Upper lobe of right lung (tissue), 1 donor: ENCODE data around the gene SMAD3. TPM values are rescaled to one million over a fixed set of nuclear protein-coding genes. Genes with fewer than 3 reads are reported as not detected.
A peak's percentile ranks its signal among the peaks of the same experiment; 100 is the strongest.

Experiments
- ATAC-seq: fragments of 200-7000 bp; cut with Tn5 transposase; one replicate; pipeline ENCODE4 v1.9.1; 2020; ENCODE audit warnings: mild to moderate bottlenecking, moderate library complexity
- DNase-seq: peaks from one replicate; pipeline ENCODE4 v3.0.0-alpha.2; 2020
- H3K27ac ChIP-seq: fragments of 200-600 bp; one replicate; pipeline ENCODE4 v1.8.0; 2022
- H3K27me3 ChIP-seq: fragments of 200-600 bp; one replicate; pipeline ENCODE4 v1.8.0; 2022; ENCODE audit warnings: mild to moderate bottlenecking
- H3K36me3 ChIP-seq: fragments of 200-600 bp; one replicate; pipeline ENCODE4 v1.8.0; 2022
- H3K4me1 ChIP-seq: fragments of 200-600 bp; one replicate; pipeline ENCODE4 v1.8.0; 2022
- H3K4me3 ChIP-seq: fragments of 200-600 bp; one replicate; pipeline ENCODE4 v1.8.0; 2022; ENCODE audit warnings: mild to moderate bottlenecking
- H3K9me3 ChIP-seq: fragments of 200-600 bp; one replicate; pipeline ENCODE4 v1.8.0; 2022
- CTCF ChIP-seq: fragments of 200-600 bp; IDR thresholded peaks from one replicate; pipeline ENCODE4 v1.8.0; 2022; ENCODE audit warnings: antibody characterized with exemption
- intact Hi-C: fragments of 100-400 bp; cut with DNase I; formaldehyde crosslinking; loops from one replicate; pipeline ENCODE4 v1.11.0; 2022
- total RNA-seq: library from RNA; stranded (reverse); fragmentation: NEBNext Ultra II Directional; extraction: Animal tissue kit (Norgen Biotek cat#: 25700); gene quantifications from one replicate; pipeline ENCODE4 v1.2.1, GENCODE V29; 2021
- donor health status: DM: no; HTN: yes; CAD: no; lungs with severe emphysema.

The SMAD3 gene
- total RNA-seq, 1 donor from 2014 or later: 31.6 TPM

- peak; percentile 20 for TF ChIP-seq CTCF
- Histone ChIP-seq H3K4me1 (peaks cover 76% of the 10 kb centered on the region), H3K36me3 (no peaks in the 10 kb centered on the region), H3K9me3 (no peaks in the 10 kb centered on the region), H3K4me3 (no peak overlapping the region), H3K27me3 (no peaks in the 10 kb centered on the region), H3K27ac (peak overlapping the region; percentile 24)
- intact Hi-C loops: no loop called here
- ATAC-seq: peak; percentile 63
- no peak for DNase-seq
Measured at GRCh38 chr15:67105065-67105951, 39.9 kb downstream of the SMAD3 start.

GRCh38 chr15:67105991-67106763 lies 40.8 kb downstream of the SMAD3 start:
- Histone ChIP-seq H3K36me3 (no peaks in the 10 kb centered on the region), H3K4me3 (no peak overlapping the region), H3K9me3 (no peaks in the 10 kb centered on the region), H3K27me3 (no peaks in the 10 kb centered on the region), H3K4me1 (peaks cover 82% of the 10 kb centered on the region), H3K27ac (peak overlapping the region; percentile 24)
- TF ChIP-seq CTCF: no peak
- intact Hi-C loops: no loop called here
- no peak for ATAC-seq
- no peak for DNase-seq

GRCh38 chr15:67106764-67107013 lies 41.3 kb downstream of the SMAD3 start:
- TF ChIP-seq CTCF: no peak
- Histone ChIP-seq H3K27ac (peak overlapping the region; percentile 24), H3K4me1 (peaks cover 82% of the 10 kb centered on the region), H3K27me3 (no peaks in the 10 kb centered on the region), H3K36me3 (no peaks in the 10 kb centered on the region), H3K4me3 (no peak overlapping the region), H3K9me3 (no peaks in the 10 kb centered on the region)
- DNase-seq: no peak
- no peak for ATAC-seq
- intact Hi-C loops: no loop called here

GRCh38 chr15:67107014-67107812 lies 41.8 kb downstream of the SMAD3 start:
- no peak for DNase-seq
- no peaks in the 10 kb centered on the region for H3K36me3 ChIP-seq

More at GRCh38 chr15:67107014-67107812, 41.8 kb downstream of the SMAD3 start:
- Histone ChIP-seq H3K27ac (peak overlapping the region; percentile 24), H3K4me1 (peaks cover 81% of the 10 kb centered on the region), H3K9me3 (no peaks in the 10 kb centered on the region), H3K27me3 (no peaks in the 10 kb centered on the region), H3K4me3 (no peak overlapping the region)
- intact Hi-C loops: no loop called here
- ATAC-seq: peak; percentile 82
- TF ChIP-seq CTCF: no peak
